ENCODE data around the gene SMAD9. TPM values are rescaled to one million over a fixed set of nuclear protein-coding genes. Genes with fewer than 3 reads are reported as not detected.

SMAD9 gene
- total RNA-seq, 4 donors from 2014 or later: 0.88 to 7.8 (median 2.9) TPM

- Histone ChIP-seq H3K4me1 (no peaks in the 10 kb centered on the region), H3K27me3 (no peaks in the 10 kb centered on the region), H3K9me3 (no peaks in the 10 kb centered on the region), H3K4me3 (no peak overlapping the region), H3K27ac (no peak overlapping the region), H3K36me3 (no peaks in the 10 kb centered on the region)
- 68 to 72% methylated on average over 3 of the region's 3 CpGs for WGBS, 2 donors
- no peak for TF ChIP-seq CTCF (IDR thresholded peaks at IDR 0.05)
- no peak for TF ChIP-seq POLR2A (IDR thresholded peaks at IDR 0.05)
- intact Hi-C loops (cut with DNase I): no loop called here
- no peak for DNase-seq
Observed at GRCh38 chr13:36796052-36796451, 124.0 kb downstream of the SMAD9 start.

GRCh38 chr13:36795463-36795862, 124.6 kb downstream of the SMAD9 start:
- H3K27me3 ChIP-seq: no peaks in the 10 kb centered on the region
- TF ChIP-seq CTCF (IDR thresholded peaks at IDR 0.05) (no peak), POLR2A (IDR thresholded peaks at IDR 0.05) (no peak)
- 64 to 65% methylated on average over 6 of the region's 6 CpGs for WGBS, 2 donors
- no peak overlapping the region for H3K4me3 ChIP-seq
- H3K9me3 ChIP-seq: no peaks in the 10 kb centered on the region
- no peaks in the 10 kb centered on the region for H3K4me1 ChIP-seq
- no peak for DNase-seq
- intact Hi-C loops (cut with DNase I): no loop called here
- no peak overlapping the region for H3K27ac ChIP-seq
- H3K36me3 ChIP-seq: no peaks in the 10 kb centered on the region

Other genes starting within 250 kb of the SMAD9 start
- not detected for gene SERTM1, start 246.2 kb downstream of the SMAD9 start, total RNA-seq
- gene RFXAP, start 101.0 kb downstream of the SMAD9 start, total RNA-seq: 1 to 10 TPM in 3 of 4 donors, under 1 TPM in 1; 0.97 to 3.8 (median 1.7) TPM
- 10 to 100 TPM; 15.0 to 43.1 (median 23.3) TPM for gene ALG5, start 79.1 kb upstream of the SMAD9 start, total RNA-seq
- gene EXOSC8, start 80.5 kb upstream of the SMAD9 start, total RNA-seq: 10 to 100 TPM; 12.4 to 33.0 (median 28.1) TPM
- 10 to 100 TPM; 18.1 to 40.2 (median 27.1) TPM for gene SUPT20H, start 139.4 kb upstream of the SMAD9 start, total RNA-seq
- gene CSNK1A1L, start 185.4 kb upstream of the SMAD9 start, total RNA-seq: not detected

All from esophagus squamous epithelium (tissue), 5 donors.